Brain microvascular endothelial cell (primary cell): ENCODE results near the gene EXOSC10.
"Not testable (repeated sequence)": the region's sequence is repeated elsewhere in the genome, so short reads cannot be mapped to it uniquely, and the experiment has no call there.

Experiments
- DNase-seq: peaks from one replicate; pipeline ENCODE4 v3.0.0-alpha.2; 2020
- H3K27ac ChIP-seq: fragments of 250-450 bp; sonication (Bioruptor Pico); 2 replicates; pipeline ENCODE4 v1.5.1; 2020; ENCODE audit warnings: mild to moderate bottlenecking, moderate library complexity
- H3K27me3 ChIP-seq: fragments of 250-450 bp; sonication (Bioruptor Pico); replicated peaks from 2 replicates; pipeline ENCODE4 v1.5.1; 2020; ENCODE audit warnings: mild to moderate bottlenecking
- H3K36me3 ChIP-seq: fragments of 250-450 bp; sonication (Bioruptor Pico); replicated peaks from 2 replicates; pipeline ENCODE4 v1.5.1; 2020; ENCODE audit warnings: mild to moderate bottlenecking
- H3K4me3 ChIP-seq: 2 replicates; pipeline ENCODE4 v1.5.1; 2011; ENCODE audit warnings: low read depth, mild to moderate bottlenecking, control low read depth, low read length, moderate library complexity
- CTCF ChIP-seq: IDR thresholded peaks from 2 replicates; pipeline ENCODE4 v1.5.1; 2011; ENCODE audit warnings: low read depth, mild to moderate bottlenecking, moderate library complexity, low read length, control low read depth, inconsistent platforms; ENCODE audit errors: missing control alignments
- in situ Hi-C: cut with HindIII; loops from 2 replicates; pipeline ENCODE4 v1.10.0; 2017; ENCODE audit warnings: low sequenced_read_pairs, low pct_ligation_motif_present

The EXOSC10 gene

DNA sequence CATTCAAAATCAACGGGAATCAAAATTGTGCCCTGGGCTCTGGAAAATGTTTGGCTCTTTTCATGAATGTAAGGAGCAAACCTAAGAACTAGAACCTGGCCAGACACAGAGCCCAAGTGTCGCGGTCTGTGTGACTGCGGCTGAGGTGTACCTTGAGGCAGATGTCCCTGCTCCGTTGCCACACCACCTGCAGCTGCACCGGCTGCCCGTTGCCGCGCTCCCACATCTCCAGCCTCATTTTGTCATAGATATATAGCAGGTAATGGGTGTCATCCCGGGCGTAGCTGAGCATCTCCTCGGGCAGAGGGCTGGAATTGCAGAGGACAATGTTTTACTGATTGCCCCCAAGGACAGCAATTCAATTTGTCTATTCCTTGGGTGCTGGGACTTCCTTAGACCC, 18.7 kb downstream of the EXOSC10 start:
- no peak for DNase-seq
- Histone ChIP-seq H3K27me3 (no peaks in the 10 kb centered on the region), H3K4me3 (no peak overlapping the region), H3K36me3 (peaks cover 73% of the 10 kb centered on the region), H3K27ac (no peak overlapping the region)
- TF ChIP-seq CTCF = no peak
- in situ Hi-C loops = no loop called here

DNA sequence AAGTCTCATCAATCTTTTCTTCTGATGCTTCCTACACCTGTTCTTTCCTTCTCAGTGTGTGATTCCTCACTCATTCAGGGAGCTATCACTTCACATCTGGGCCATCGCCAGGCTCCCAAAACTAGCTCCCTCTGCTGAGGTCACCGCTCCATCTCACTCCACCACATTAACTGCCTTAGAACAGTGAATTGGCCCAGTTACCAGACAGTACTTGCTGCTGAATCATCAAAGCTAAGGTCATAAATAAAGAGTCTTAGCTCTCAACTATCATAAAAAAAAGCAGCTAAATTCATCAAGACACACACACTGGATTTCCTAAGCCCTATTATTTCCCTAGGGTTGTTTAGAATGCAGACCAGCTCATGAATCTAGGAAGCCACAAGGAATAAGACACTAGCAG, 21.0 kb downstream of the EXOSC10 start:
- H3K27ac ChIP-seq = no peak overlapping the region
- no peak overlapping the region for H3K4me3 ChIP-seq
- in situ Hi-C loops = no loop called here
- no peaks in the 10 kb centered on the region for H3K27me3 ChIP-seq
- H3K36me3 ChIP-seq = peaks cover 83% of the 10 kb centered on the region
- DNase-seq = no peak
- TF ChIP-seq CTCF = no peak

DNA sequence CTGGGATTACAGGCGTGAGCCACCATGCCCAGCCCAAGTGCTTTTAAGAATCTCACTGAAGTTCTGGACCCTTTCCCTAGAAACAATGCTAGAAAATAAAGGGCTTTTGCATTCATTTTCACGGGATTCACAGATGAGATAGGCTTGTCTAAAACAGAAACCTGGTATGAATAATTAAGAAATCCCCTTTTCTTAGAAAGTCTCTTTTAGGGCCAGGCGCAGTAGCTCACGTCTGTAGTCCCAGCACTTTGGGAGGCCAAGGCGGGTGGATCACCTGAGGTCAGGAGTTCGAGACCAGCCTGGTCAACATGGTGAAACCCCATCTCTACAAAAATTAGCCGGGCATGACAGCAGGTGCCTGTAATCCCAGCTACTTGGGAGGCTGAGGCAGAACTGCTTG, 26.3 kb downstream of the EXOSC10 start:
- DNase-seq, in situ Hi-C loops, H3K27ac ChIP-seq, H3K4me3 ChIP-seq, H3K27me3 ChIP-seq: not testable (repeated sequence)
- H3K36me3 ChIP-seq = peaks cover 89% of the 10 kb centered on the region

DNA sequence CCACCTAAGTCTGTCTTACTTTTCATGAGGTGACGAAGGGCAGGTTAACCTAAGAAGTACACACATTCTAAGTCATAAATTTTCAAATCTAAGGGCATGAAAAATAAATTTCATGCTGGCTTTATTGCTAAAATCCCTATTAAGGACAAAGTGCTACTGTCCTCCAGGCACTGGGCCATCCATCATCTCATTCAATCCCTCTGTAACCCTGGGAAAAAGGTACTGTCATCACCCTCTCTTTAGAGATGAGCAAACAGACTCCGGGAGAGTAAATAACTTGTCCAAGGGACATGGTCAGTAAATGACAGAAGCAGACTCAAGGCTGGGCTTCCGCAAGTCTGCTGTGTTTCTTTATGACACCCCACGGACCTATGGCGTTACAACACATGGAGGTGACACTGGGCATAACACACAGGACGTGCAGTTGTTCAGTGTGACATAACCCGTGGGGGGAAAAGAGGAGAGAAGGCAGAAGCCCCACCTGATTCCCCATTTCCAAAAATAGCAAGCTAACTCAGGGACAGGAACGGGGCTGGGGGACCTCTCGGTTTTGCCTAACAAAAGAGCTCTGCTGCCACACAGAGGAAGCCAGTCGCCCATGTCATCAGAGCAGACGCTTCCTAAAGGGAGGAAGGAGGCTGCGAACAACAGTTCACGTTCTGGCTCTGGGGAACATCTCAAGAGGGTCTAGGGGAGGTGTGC, 27.3 kb downstream of the EXOSC10 start:
- peaks cover 91% of the 10 kb centered on the region for H3K36me3 ChIP-seq
- in situ Hi-C loops = no loop called here
- no peak overlapping the region for H3K4me3 ChIP-seq

DNA sequence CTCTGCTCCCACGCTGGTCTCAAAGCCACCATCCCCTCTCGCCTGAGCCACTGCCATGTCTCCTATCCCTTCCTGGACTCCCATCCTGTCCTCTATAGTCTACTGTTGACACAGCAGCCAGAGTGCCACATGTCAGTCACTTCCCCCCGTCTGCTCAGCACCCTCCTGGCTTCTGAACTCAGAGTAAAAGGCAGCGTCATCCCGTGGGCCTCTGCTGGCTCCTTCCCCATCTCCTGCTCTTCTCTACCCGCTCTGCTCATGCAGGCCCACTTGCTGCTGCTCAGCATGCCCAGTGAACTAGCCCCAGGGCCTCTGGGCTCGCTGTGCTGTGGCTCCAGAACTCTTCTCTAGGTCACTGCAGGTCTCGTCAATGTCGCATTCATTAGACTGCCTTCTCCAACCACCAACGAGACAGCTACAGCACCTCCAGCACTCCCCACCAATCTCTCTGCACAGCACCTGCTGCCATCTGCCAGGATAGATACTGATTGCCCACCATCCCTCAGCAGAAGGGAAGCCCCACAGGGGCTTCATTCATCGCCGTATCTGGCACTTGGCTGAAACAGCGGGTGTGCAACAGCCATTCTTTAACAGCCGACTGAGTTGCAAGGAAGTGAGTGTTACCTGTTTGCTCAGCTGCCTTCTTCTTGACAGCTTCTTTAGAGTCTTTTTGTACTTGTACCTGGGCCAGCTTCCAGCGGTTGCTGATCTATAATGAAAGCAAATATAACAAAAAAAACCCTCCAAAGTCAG, 28.0 kb downstream of the EXOSC10 start:
- H3K4me3 ChIP-seq = no peak overlapping the region
- TF ChIP-seq CTCF = no peak
- in situ Hi-C loops = no loop called here
- no peaks in the 10 kb centered on the region for H3K27me3 ChIP-seq
- peaks cover 88% of the 10 kb centered on the region for H3K36me3 ChIP-seq
- H3K27ac ChIP-seq = no peak overlapping the region
- DNase-seq = no peak

More for the DNA sequence above, 27.3 kb downstream of the EXOSC10 start:
- Histone ChIP-seq H3K27ac (no peak overlapping the region), H3K27me3 (no peaks in the 10 kb centered on the region)
- no peak for TF ChIP-seq CTCF
- no peak for DNase-seq

- Histone ChIP-seq H3K36me3 (peaks cover 84% of the 10 kb centered on the region), H3K27ac (no peak overlapping the region), H3K4me3 (no peak overlapping the region), H3K27me3 (no peaks in the 10 kb centered on the region)
- no peak for DNase-seq
- no peak for TF ChIP-seq CTCF
- in situ Hi-C loops = no loop called here
Measured at GRCh38 chr1:11070876-11071275, 28.8 kb downstream of the EXOSC10 start.
